SH-SY5Y (cell line): ENCODE data around the gene RRAS2.

Experiments
- GATA2 ChIP-seq: IDR thresholded peaks from 2 replicates; pipeline ENCODE4 v1.6.1; 2011; ENCODE audit warnings: mild to moderate bottlenecking, low read depth, low read length
- GATA3 ChIP-seq: IDR thresholded peaks from 2 replicates; pipeline ENCODE4 v1.6.1; 2011; ENCODE audit warnings: low read depth, mild to moderate bottlenecking, low read length, moderate library complexity

- TF ChIP-seq GATA3 = no peak
- no peak for TF ChIP-seq GATA2
Measured at GRCh38 chr11:14350215-14350614, 8.8 kb downstream of the RRAS2 start.
